ENCODE measurements around the gene ZRANB2. TPM values are rescaled to one million over a fixed set of nuclear protein-coding genes. Genes with fewer than 3 reads are reported as not detected.

The ZRANB2 gene
- polyA plus RNA-seq, 3 donors = 21.3 to 42.1 (median 22.9) TPM

- intact Hi-C loops (cut with micrococcal nuclease) = loop anchor here in 1 of 2 donors (10.0 kb wide), 1 partner anchor 883 kb away; the partner anchor contains the start of gene LRRC40
- H3K4me3 Mint-ChIP-seq = no peak overlapping the region
These were observed 6.9 kb upstream of the ZRANB2 start for GRCh38 chr1:71087713-71088112.

GRCh38 chr1:71087060-71087459 is 6.2 kb upstream of the ZRANB2 start:
- intact Hi-C loops (cut with micrococcal nuclease) = loop anchor here in 1 of 2 donors (10.0 kb wide), 1 partner anchor 882 kb away; the partner anchor contains the start of gene LRRC40
- Histone ChIP-seq H3K27ac (ENCODE audit: low read depth in 1 of 2, low read length in 2 of 2) (no peak overlapping the region), H3K27me3 (ENCODE audit: control insufficient read depth in 2 of 2, insufficient read depth in 2 of 2, low read length in 2 of 2) (peaks cover 0 to 3% of the 10 kb centered on the region in 2 donors), H3K4me2 (replicated peaks; ENCODE audit: extremely low read depth, low read length, poor library complexity, severe bottlenecking) (no peak overlapping the region), H3K79me2 (ENCODE audit: insufficient read depth, low read length) (no peaks in the 10 kb centered on the region), H4K20me1 (ENCODE audit: insufficient read depth, low read length) (no peaks in the 10 kb centered on the region), H3K4me1 (ENCODE audit: control insufficient read depth in 1 of 2, insufficient read depth in 2 of 2, low read length in 2 of 2) (no peaks in the 10 kb centered on the region), H3K4me3 (replicated peaks in 1 of 3; ENCODE audit: low read depth in 2 of 3, low read length in 3 of 3) (no peak overlapping the region), H2AFZ (ENCODE audit: insufficient read depth, low read depth, low read length, poor library complexity, severe bottlenecking) (no peak overlapping the region), H3K36me3 (replicated peaks in 1 of 2; ENCODE audit: control insufficient read depth in 1 of 2, insufficient read depth in 2 of 2, low read length in 2 of 2) (no peaks in the 10 kb centered on the region), H3K9me3 (replicated peaks in 1 of 2; ENCODE audit: control insufficient read depth in 1 of 2, insufficient read depth in 1 of 2, low read length in 2 of 2) (no peaks in the 10 kb centered on the region), H3K9ac (ENCODE audit: insufficient read depth, low read length, poor library complexity, severe bottlenecking) (no peak overlapping the region)
- H3K36me3 Mint-ChIP-seq = no peaks in the 10 kb centered on the region
- no peaks in the 10 kb centered on the region for H3K4me1 Mint-ChIP-seq
- peaks cover 0 to 2% (median 0%) of the 10 kb centered on the region in 7 donors for H3K9me3 Mint-ChIP-seq
- H3K27me3 Mint-ChIP-seq (ENCODE audit: low read depth in 3 of 3) = peaks cover 4 to 9% (median 7%) of the 10 kb centered on the region in 3 donors
- H3K4me3 Mint-ChIP-seq = no peak overlapping the region
- TF ChIP-seq CTCF (IDR thresholded peaks at IDR 0.05) = no peak
- no peak for DNase-seq
- H3K27ac Mint-ChIP-seq = no peak overlapping the region

More at GRCh38 chr1:71087713-71088112, 6.9 kb upstream of the ZRANB2 start:
- no peaks in the 10 kb centered on the region for H3K9me3 ChIP-seq (replicated peaks in 1 of 2; ENCODE audit: control insufficient read depth in 1 of 2, insufficient read depth in 1 of 2, low read length in 2 of 2)
- H3K4me3 ChIP-seq (replicated peaks in 1 of 3; ENCODE audit: low read depth in 2 of 3, low read length in 3 of 3) = no peak overlapping the region
- no peak overlapping the region for H3K27ac ChIP-seq (ENCODE audit: low read depth in 1 of 2, low read length in 2 of 2)
- no peak overlapping the region for H3K9ac ChIP-seq (ENCODE audit: insufficient read depth, low read length, poor library complexity, severe bottlenecking)
- H3K9me3 Mint-ChIP-seq = peaks cover 0 to 2% (median 0%) of the 10 kb centered on the region in 7 donors
- H3K79me2 ChIP-seq (ENCODE audit: insufficient read depth, low read length) = no peaks in the 10 kb centered on the region
- no peaks in the 10 kb centered on the region for H3K36me3 Mint-ChIP-seq
- DNase-seq = no peak
- peaks cover 0 to 3% of the 10 kb centered on the region in 2 donors for H3K27me3 ChIP-seq (ENCODE audit: control insufficient read depth in 2 of 2, insufficient read depth in 2 of 2, low read length in 2 of 2)
- no peak overlapping the region for H3K27ac Mint-ChIP-seq
- H2AFZ ChIP-seq (ENCODE audit: insufficient read depth, low read depth, low read length, poor library complexity, severe bottlenecking) = no peak overlapping the region
- H4K20me1 ChIP-seq (ENCODE audit: insufficient read depth, low read length) = no peaks in the 10 kb centered on the region
- no peaks in the 10 kb centered on the region for H3K4me1 Mint-ChIP-seq
- no peak overlapping the region for H3K4me2 ChIP-seq (replicated peaks; ENCODE audit: extremely low read depth, low read length, poor library complexity, severe bottlenecking)
- no CpG with 5 or more reads among the region's 1 CpG for WGBS (ENCODE audit: insufficient coverage)
- H3K36me3 ChIP-seq (replicated peaks in 1 of 2; ENCODE audit: control insufficient read depth in 1 of 2, insufficient read depth in 2 of 2, low read length in 2 of 2) = no peaks in the 10 kb centered on the region
- peaks cover 4 to 9% (median 7%) of the 10 kb centered on the region in 3 donors for H3K27me3 Mint-ChIP-seq (ENCODE audit: low read depth in 3 of 3)
- TF ChIP-seq CTCF (IDR thresholded peaks at IDR 0.05) = no peak
- no peaks in the 10 kb centered on the region for H3K4me1 ChIP-seq (ENCODE audit: control insufficient read depth in 1 of 2, insufficient read depth in 2 of 2, low read length in 2 of 2)
